Measurements from ENCODE around the gene COQ4.
"Not testable (repeated sequence)": the region's sequence is repeated elsewhere in the genome, so short reads cannot be mapped to it uniquely, and the experiment has no call there.

Gene COQ4

GRCh38 chr9:128322404-128323211 is at the start of gene COQ4, which contains the start of gene TRUB2:
COQ4 (plus strand) TSS chr9:128322839; CDS start chr9:128322859, 20 bp downstream.
TRUB2 (minus strand) TSS chr9:128322447; CDS start chr9:128322408, 39 bp downstream.
- peak; percentile 92 for DNase-seq

GRCh38 chr9:128274245-128274644 is 48.4 kb upstream of the COQ4 start:
- no peak for DNase-seq

DNA sequence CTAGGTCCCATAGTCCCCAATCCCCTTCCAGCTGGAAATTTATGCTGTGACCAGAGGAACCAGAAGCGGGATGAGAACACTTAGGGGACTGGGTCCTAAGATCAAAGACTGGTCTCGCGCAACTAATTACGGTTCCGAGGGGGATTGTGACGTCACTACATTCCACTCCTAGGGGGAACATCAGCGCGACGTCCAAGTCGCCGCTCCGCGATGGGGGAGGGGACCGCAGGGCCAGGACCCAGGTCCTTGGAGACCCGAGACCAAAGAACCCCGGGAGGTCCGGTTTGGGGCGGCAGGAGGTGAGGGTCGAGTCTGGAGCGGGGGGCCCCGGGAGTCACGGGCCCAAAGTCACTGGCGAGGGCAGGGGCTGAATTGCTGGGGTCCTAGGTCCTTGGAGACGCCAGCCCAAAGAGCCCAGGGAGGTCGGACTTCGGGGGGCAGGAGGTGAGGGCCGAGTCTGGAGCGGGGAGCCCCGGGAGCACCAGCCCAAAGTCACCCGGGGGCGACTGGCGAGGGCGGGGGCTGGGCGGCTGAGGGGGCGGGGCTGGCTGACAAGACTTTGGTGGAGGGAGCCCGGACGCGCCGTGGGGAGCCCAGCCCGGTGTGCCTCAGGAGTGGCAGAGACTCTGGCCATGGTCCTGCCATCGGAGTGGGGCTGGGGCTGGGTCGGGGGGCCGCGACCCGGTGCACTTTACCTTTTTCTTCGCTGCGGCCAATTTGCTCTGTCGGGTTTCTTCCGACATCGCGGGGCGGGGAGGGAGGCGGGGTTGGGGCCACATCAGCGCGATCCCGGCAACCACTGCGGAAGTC is 47.2 kb upstream of the COQ4 start, which contains the start of gene GOLGA2:
Gene GOLGA2, minus strand, starts transcription at position 810 of the 810 bp plus-strand sequence. Its CDS starts 31 bp downstream, at position 779.
- no peak for DNase-seq

DNA sequence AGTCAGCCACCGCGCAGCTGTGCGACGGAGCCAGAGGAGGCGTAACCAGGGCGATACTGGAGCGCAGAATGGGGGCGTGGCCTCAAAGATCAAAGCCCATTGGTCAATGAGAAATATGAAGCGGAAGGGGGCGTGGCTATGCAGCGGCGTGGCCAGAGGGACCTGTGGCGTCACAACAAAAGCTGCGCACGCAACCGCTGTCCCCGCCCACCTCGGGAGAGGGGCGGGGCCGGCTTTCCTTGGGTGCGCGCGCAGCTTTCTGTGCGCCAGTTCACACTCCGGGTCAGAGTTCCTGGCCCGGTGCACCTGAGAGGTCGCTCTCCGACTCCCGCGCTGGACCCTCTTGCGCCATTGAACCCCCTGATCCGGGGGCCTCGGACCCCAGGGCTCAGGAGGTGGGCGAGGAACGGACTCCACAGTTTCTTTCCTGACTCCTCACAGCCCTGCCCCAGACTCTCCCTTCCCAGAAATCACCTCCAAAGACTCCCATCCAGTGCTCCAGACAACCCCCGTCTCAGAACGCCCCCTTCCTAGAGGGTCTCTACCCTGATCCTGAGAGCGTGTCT is 46.5 kb upstream of the COQ4 start, which contains the start of gene SWI5:
Gene SWI5, plus strand, starts transcription at position 269 of the 566 bp plus-strand sequence.
- peak; percentile 100 for DNase-seq

GRCh38 chr9:128276574-128277270 is 45.9 kb upstream of the COQ4 start:
- DNase-seq, result peak; percentile 22

DNA sequence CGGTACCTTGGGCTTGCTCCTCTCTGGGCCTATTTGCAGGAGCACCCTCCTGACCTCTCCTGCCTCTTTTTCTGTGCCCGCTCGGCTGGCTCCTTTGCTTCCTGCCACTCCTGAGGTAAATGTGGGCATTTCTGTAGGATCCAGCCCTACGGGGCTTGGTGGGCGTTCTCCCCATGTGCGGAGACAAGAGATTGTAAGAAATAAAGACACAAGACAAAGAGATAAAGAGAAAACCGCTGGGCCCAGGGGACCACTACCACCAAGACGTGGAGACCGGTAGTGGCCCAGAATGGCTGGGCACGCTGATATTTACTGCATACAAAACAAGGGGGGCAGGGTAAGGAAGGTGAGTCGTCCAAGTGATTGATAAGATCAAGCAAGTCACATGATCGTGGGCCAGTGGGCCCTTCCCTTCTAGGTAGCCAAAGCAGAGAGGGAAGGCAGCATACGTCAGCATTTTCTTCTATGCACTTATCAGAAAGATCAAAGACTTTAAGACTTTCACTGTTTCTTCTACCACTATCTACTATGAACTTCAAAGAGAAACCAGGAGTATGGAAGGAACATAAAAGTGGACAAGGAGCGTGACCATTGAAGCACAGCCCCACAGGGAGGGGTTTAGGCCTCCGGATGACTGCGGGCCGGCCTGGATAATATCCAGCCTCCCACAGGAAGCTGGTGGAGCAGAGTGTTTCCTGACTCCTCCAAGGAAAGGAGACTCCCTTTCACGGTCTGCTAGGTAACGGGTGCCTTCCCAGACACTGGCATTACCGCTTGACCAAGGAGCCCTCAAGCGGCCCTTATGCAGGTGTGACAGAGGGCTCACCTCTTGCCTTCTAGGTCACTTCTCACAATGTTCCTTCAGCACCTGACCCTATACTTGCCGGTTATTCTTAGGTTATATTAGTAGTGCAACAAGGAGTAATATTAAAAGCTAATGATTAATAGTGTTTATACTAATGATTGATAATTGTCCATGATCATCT is 43.3 kb upstream of the COQ4 start:
- DNase-seq, result not testable (repeated sequence)

GRCh38 chr9:128280084-128280622 is 42.5 kb upstream of the COQ4 start:
- DNase-seq, result no peak

DNA sequence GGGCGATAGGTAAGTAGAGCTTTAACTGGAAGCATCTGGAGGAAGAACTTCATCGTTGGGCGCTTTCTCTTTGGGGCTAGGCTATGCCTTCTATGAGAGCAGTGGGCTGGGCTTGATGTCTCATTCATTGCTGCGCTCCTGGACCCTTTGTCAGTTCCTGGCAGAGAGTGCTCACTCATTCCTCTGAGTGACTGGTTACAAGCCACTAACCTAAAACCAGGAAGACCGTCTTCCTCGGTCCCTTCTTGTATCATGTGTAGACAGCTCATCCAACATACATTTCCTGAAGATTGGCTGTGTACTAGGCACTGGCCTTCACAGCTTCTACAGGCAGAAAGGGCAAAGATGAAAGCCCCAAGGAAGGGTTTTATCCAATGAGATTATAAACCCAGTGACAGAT is 40.1 kb upstream of the COQ4 start:
- no peak for DNase-seq

- no peak for DNase-seq
These were observed 37.4 kb upstream of the COQ4 start for GRCh38 chr9:128285033-128285784.

- no peak for DNase-seq
These were observed 36.2 kb upstream of the COQ4 start for GRCh38 chr9:128286440-128286839.

DNA sequence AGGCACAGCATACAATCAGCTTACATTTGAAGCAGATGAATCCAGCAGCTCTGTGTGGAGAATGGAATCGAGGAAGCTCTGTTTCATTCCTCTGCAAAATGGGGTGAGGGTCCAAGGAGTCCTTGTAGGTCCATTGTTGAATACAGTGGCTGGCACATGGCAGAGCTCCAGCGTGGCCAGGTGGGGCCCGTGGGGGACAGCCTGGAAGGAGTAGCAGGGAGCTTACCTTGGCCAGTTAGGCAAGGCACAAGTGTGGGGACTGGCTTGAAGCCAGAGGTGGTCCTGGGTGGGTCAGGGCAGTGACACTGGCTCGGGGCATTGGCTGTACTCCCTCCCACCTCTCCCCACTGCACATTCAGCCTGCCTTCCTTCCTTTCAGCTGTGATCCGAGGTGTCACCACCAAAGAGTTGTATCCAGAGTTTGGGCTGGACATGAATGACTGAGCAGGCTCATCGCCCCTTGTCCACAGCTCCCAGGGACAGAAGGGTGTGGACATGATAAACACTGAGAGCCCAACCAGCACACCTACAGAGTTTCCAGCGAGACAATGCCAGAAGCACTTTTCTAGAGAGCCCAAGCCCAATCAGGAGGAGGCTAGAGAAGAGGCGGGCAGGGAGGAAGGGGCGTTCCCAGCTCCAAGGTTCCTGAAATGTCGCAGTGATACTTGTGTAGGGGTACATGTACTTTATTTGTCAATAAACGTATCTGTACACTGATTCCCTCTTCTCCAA is 34.2 kb upstream of the COQ4 start:
- DNase-seq, result no peak

DNA sequence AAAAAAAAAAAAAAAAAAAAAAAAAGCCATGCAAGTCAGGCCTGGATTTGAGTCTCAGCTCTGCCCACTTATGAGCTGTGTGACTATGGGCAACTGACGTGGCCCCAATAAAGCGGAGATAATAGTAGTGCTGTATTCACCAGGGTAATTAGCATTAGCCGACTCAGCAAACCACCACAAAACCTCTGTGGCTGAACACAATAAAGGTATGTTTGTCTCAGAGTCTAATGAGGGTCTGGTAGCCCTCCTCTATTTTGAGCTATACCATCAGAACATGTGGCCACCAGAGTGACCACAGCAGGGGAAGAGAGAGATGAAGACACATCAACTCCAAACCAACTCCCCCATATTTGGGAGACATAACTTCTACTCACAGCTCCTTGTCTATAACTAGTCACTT is 30.6 kb upstream of the COQ4 start:
- DNase-seq, result no peak

GRCh38 chr9:128293091-128293490 is 29.5 kb upstream of the COQ4 start:
- DNase-seq, result no peak

DNA sequence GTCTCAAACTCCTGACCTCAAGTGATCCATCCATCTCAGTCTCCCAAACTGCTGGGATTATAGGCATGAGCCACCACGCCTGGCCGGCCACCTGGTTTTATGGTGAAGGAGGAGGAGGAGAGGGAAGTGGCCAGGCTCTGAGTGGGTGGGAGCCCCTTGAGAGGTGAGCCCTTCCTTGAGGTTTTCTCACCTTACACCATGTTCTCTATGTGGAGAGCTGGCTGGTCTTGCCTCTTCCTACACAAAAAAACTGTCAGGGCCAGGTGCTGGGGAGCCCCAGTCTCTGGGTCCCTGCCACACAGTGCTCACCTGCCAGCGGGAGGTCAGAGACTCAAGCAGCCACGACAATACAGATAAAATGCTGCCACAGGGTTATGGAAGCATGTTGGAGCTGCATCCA is 28.5 kb upstream of the COQ4 start:
- no peak for DNase-seq

DNA sequence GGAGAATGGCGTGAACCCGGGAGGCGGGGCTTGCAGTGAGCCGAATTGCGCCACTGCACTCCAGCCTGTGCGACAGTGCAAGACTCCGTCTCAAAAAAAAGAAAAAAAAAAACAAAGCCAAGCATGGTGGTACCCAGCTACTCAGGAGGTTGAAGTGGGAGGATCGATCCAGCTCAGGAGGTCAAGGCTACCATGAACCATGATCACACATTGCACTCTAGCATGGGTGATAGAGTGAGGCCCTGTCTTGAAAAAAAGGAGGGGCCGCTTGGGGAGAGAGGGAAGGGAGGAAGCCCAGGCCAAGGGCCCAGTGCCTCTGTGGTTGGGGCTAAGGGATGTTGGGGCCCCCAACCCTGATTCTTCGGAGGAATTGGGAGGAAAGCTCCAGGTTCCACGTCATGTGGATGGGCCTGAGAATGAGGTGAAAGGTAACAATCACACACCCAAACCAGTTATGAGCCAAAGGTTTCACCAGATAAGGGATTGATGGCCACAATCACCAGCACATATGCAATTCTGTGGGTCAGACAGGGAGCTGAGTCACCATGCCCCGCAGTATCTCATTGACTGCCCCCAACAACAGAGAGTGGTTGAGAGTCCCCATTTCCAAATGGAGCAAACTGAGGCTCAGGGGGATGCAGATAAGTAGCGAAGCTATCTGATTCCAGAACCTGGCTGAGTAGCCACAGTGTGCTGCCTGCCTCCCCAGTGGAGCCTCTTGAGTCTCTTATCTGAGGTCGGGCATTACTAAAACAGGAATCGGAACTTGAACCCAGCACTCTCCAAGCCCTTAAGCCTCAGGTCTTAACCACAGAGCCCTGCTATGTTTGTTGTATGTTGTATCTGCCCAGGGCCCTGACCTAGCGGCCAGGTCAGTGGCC is 26.1 kb upstream of the COQ4 start:
- DNase-seq, result no peak

DNA sequence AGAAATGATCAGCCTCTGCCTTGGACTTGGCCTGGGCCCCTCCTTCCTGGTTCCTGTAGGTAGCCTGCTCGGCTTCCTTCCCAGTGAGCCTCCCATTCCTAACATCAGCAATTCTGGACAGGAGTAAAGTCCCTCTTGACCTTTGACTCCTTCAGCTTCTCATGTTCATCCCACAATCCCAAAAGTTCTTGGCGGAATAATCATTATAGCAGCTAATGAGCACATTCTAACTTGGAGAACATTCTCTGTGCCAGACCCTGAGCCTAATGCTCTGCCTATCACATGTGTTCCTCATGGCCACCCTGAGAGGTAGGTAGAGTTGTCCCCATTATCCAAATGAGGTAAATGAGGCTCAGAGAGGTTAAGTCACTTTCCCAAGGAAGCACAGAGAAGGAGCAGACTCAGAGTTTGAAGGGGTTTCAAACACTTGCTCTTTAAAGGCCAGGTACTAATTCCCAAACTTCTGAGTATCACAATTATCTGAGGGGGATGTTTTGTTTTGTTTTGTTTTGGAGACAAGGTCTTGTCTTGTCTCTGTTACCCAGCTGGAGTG is 25.3 kb upstream of the COQ4 start:
- no peak for DNase-seq

- DNase-seq, result no peak
These were observed 23.8 kb upstream of the COQ4 start for GRCh38 chr9:128298535-128299482.

Data from activated CD8-positive, alpha-beta memory T cell treated with anti-CD3 and anti-CD28 coated beads, Interleukin-2, amount 50 U/mL, for 4 hours (primary cell).